OCI-LY1 (cell line): Measurements from ENCODE around the gene PIAS4.

Experiments
- H2AFZ ChIP-seq: fragments of 200-600 bp; sonication (generic), shearing (Covaris generic); 2 replicates; pipeline ENCODE4 v1.6.0; 2014; ENCODE audit warnings: antibody characterized with exemption, mild to moderate bottlenecking, low read length
- H3F3A ChIP-seq: fragments of 200-600 bp; sonication (generic), shearing (Covaris generic); 2 replicates; pipeline ENCODE4 v1.6.0; 2014; ENCODE audit warnings: mild to moderate bottlenecking, antibody characterized with exemption, low read length, moderate library complexity; ENCODE audit not compliant: insufficient read depth
- H3K27ac ChIP-seq: fragments of 200-600 bp; sonication (generic); 2 replicates; pipeline ENCODE4 v1.5.1; 2014; ENCODE audit warnings: low read length, mixed run types, mild to moderate bottlenecking, low read depth; ENCODE audit not compliant: poor library complexity, severe bottlenecking
- H3K27me3 ChIP-seq: fragments of 200-600 bp; sonication (generic); 2 replicates; pipeline ENCODE4 v1.6.0; 2014; ENCODE audit warnings: antibody characterized with exemption, mild to moderate bottlenecking, low read length, moderate library complexity; ENCODE audit not compliant: insufficient read depth
- H3K36me3 ChIP-seq: fragments of 200-600 bp; sonication (generic); 2 replicates; pipeline ENCODE4 v1.6.1; 2014; ENCODE audit warnings: mild to moderate bottlenecking, antibody characterized with exemption, low read length, moderate library complexity, mixed read lengths; ENCODE audit not compliant: insufficient read depth
- H3K4me1 ChIP-seq: fragments of 200-600 bp; sonication (generic); 2 replicates; pipeline ENCODE4 v1.5.1; 2014; ENCODE audit warnings: mild to moderate bottlenecking, low read length, moderate library complexity; ENCODE audit not compliant: insufficient read depth, severe bottlenecking
- H3K4me2 ChIP-seq: fragments of 200-600 bp; sonication (generic), shearing (Covaris generic); 2 replicates; pipeline ENCODE4 v1.6.1; 2014; ENCODE audit warnings: low read length
- H3K4me3 ChIP-seq: fragments of 200-600 bp; sonication (generic); 2 replicates; pipeline ENCODE4 v1.5.1; 2014; ENCODE audit warnings: low read length, low read depth, mild to moderate bottlenecking, mixed read lengths; ENCODE audit not compliant: poor library complexity, severe bottlenecking
- H3K79me2 ChIP-seq: fragments of 200-600 bp; shearing (Covaris generic); 2 replicates; pipeline ENCODE4 v1.6.1; 2016; ENCODE audit warnings: mixed run types, low read length, mixed read lengths; ENCODE audit not compliant: insufficient read depth
- H3K9ac ChIP-seq: fragments of 200-600 bp; sonication (generic), shearing (Covaris generic); 2 replicates; pipeline ENCODE4 v1.6.1; 2014; ENCODE audit warnings: mild to moderate bottlenecking, low read length, mixed read lengths
- H3K9me2 ChIP-seq: fragments of 200-600 bp; sonication (generic), shearing (Covaris generic); 2 replicates; pipeline ENCODE4 v1.6.1; 2014; ENCODE audit warnings: low read depth, mild to moderate bottlenecking, low read length, mixed read lengths
- H3K9me3 ChIP-seq: fragments of 200-600 bp; shearing (Covaris generic); 2 replicates; pipeline ENCODE4 v1.6.1; 2014; ENCODE audit warnings: low read length, mixed read lengths
- H4K20me1 ChIP-seq: fragments of 200-600 bp; sonication (generic), shearing (Covaris generic); 2 replicates; pipeline ENCODE4 v1.6.0; 2016; ENCODE audit warnings: mild to moderate bottlenecking, low read length; ENCODE audit not compliant: insufficient read depth
- CTCF ChIP-seq: fragments of 200-600 bp; sonication (generic), shearing (Covaris generic); IDR thresholded peaks from 2 replicates; pipeline ENCODE4 v1.5.1; 2017; ENCODE audit warnings: mild to moderate bottlenecking, antibody characterized with exemption, low read length, moderate library complexity, mixed read lengths
- EZH2 ChIP-seq: fragments of 200-600 bp; sonication (generic), shearing (Covaris generic); IDR thresholded peaks from 2 replicates; pipeline ENCODE4 v1.8.0; 2017; ENCODE audit warnings: borderline replicate concordance, mixed run types, mild to moderate bottlenecking, antibody characterized with exemption, low read length, moderate library complexity, mixed read lengths

Gene PIAS4

DNA sequence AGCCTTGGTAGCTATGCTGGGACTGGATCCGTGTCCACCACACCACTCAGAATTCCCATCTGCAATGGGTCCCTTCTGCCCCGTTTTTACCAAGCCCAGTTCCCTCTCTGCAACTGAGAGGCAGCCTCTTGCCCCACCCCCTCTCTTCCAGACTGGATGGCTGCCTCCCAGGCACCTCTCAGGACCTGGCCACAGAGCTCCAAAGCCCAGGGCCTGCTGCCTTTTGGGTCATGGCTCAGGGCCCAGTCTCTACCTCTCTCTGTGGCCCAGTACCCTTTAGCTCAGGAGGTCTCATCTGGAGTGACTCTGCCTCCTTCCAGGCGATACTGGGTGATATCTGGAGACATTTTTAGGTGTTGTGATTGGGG, 69.5 kb downstream of the PIAS4 start:
- Histone ChIP-seq H4K20me1 (no peaks in the 10 kb centered on the region), H3K4me1 (peaks cover 24% of the 10 kb centered on the region), H3K4me3 (no peak overlapping the region), H3K9me2 (no peaks in the 10 kb centered on the region), H3K9me3 (no peaks in the 10 kb centered on the region), H2AFZ (no peak overlapping the region), H3F3A (no peaks in the 10 kb centered on the region), H3K27me3 (no peaks in the 10 kb centered on the region), H3K27ac (peak overlapping the region; percentile 22), H3K79me2 (no peaks in the 10 kb centered on the region), H3K4me2 (peak overlapping the region; percentile 73; the same call in 1 of the 2 replicates), H3K9ac (peak overlapping the region; percentile 23; the same call in 1 of the 2 replicates), H3K36me3 (no peaks in the 10 kb centered on the region)
- TF ChIP-seq CTCF: no peak
- TF ChIP-seq EZH2: no peak

GRCh38 chr19:4077800-4078684, 70.5 kb downstream of the PIAS4 start:
- Histone ChIP-seq H3K9me2 (no peaks in the 10 kb centered on the region), H3K9me3 (no peaks in the 10 kb centered on the region), H3F3A (no peaks in the 10 kb centered on the region), H3K4me3 (peak overlapping the region; percentile 55), H3K27me3 (no peaks in the 10 kb centered on the region), H3K36me3 (no peaks in the 10 kb centered on the region), H4K20me1 (no peaks in the 10 kb centered on the region), H3K27ac (peak overlapping the region; percentile 22), H3K9ac (peak overlapping the region; percentile 62), H3K4me1 (peaks cover 24% of the 10 kb centered on the region), H3K4me2 (peak overlapping the region; percentile 73), H2AFZ (no peak overlapping the region), H3K79me2 (no peaks in the 10 kb centered on the region)
- TF ChIP-seq EZH2 (no peak), CTCF (no peak)

DNA sequence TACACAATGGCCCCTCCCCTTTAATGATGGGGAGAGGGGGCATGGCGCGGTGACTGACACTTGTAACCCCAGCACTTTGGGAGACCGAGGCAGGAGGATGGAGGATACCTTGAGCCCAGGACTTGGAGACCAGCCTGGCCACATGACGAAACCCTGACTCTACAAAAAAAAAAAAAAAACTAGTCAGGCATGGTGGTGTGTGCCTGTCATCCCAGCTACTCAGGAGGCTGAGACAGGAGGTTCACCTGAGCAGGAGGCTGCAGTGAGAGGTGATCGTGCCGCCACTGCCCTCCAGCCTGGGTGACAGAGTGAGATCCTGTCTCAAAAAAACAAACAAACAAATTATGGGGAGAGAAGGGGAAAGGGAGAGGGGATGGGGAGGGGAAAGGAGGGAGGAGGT, 72.9 kb downstream of the PIAS4 start:
- H3K4me1 ChIP-seq: peaks cover 34% of the 10 kb centered on the region
- no peaks in the 10 kb centered on the region for H3F3A ChIP-seq
- no peaks in the 10 kb centered on the region for H3K9me2 ChIP-seq
- H3K36me3 ChIP-seq: no peaks in the 10 kb centered on the region
- no peaks in the 10 kb centered on the region for H3K27me3 ChIP-seq
- H3K4me3 ChIP-seq: no peak overlapping the region
- no peaks in the 10 kb centered on the region for H4K20me1 ChIP-seq
- no peak overlapping the region for H3K27ac ChIP-seq
- no peak overlapping the region for H3K9ac ChIP-seq
- no peaks in the 10 kb centered on the region for H3K9me3 ChIP-seq
- no peak overlapping the region for H2AFZ ChIP-seq
- H3K4me2 ChIP-seq: no peak overlapping the region
- TF ChIP-seq CTCF: no peak
- TF ChIP-seq EZH2: no peak
- no peaks in the 10 kb centered on the region for H3K79me2 ChIP-seq
